H1 (cell line): ENCODE results near the gene CACNA1B. TPM values are rescaled to one million over a fixed set of nuclear protein-coding genes. Genes with fewer than 3 reads are reported as not detected.

Source experiments
- GABPA ChIP-seq: IDR thresholded peaks from 2 replicates; pipeline ENCODE4 v1.6.1; 2011; ENCODE audit warnings: mild to moderate bottlenecking, low read length, moderate library complexity, borderline replicate concordance; ENCODE audit not compliant: insufficient read depth
- polyA plus RNA-seq, 7 experiments: library from polyadenylated mRNA; depleted of rRNA in 3 of 7; stranded (reverse) in 5 of 7; unstranded in 2 of 7; fragments of >200 nt in 5 of 7; fragments of 200-250 nt in 2 of 7; gene quantifications; 1 replicate in 5 of 7; 2 replicates in 1 of 7; 4 replicates in 1 of 7; pipeline versions ENCODE4 v1.2.1 to v1.2.3, GENCODE V29; 2011 to 2013; ENCODE audit warnings: missing spikeins in 2 of 7, mixed read lengths in 2 of 7
- total RNA-seq: library from RNA; stranded (reverse); fragmentation: NEBNext Ultra II Directional; extraction: Animal tissue kit (Norgen Biotek cat#: 25700); gene quantifications from 2 replicates; pipeline ENCODE4 v1.2.1, GENCODE V29; 2021
- TF ChIP-seq, protein P1 (sequence below): IDR thresholded peaks from 2 replicates; pipeline ENCODE4 v1.6.1; 2012; ENCODE audit warnings: low read length, inconsistent platforms

The CACNA1B gene
- total and polyA plus RNA-seq, 2 of the 8 experiments (the other 6 are each of a cell fraction or from before 2014, with no cell fraction given) = 1.5 to 5.7 TPM

- TF ChIP-seq GABPA = no peak
- TF ChIP-seq, protein P1, sequence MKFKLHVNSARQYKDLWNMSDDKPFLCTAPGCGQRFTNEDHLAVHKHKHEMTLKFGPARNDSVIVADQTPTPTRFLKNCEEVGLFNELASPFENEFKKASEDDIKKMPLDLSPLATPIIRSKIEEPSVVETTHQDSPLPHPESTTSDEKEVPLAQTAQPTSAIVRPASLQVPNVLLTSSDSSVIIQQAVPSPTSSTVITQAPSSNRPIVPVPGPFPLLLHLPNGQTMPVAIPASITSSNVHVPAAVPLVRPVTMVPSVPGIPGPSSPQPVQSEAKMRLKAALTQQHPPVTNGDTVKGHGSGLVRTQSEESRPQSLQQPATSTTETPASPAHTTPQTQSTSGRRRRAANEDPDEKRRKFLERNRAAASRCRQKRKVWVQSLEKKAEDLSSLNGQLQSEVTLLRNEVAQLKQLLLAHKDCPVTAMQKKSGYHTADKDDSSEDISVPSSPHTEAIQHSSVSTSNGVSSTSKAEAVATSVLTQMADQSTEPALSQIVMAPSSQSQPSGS = no peak
These were observed 220.0 kb downstream of the CACNA1B start (continued) for GRCh38 chr9:138097501-138097991.
